Measurements from ENCODE around the gene FAR1.

DNA sequence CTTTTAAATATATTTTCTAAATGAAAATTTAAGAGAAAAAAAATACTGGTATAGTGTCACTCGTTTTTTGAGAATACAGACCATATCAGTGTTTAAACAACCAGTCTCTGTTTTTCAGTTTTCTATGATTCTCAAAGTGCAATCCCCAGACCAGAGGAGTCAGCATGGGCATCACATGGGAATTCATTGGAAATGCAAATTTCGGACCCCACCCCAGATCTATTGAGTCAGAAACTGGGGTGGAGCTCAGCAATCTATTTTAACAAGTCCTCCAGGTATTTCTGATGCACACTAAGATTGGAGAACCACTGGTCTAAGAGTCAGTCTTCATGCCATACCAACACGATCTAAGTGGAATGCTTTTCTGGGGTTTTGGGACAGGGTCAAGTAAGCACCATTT, 66.1 kb downstream of the FAR1 start:
- TF ChIP-seq, protein P1, sequence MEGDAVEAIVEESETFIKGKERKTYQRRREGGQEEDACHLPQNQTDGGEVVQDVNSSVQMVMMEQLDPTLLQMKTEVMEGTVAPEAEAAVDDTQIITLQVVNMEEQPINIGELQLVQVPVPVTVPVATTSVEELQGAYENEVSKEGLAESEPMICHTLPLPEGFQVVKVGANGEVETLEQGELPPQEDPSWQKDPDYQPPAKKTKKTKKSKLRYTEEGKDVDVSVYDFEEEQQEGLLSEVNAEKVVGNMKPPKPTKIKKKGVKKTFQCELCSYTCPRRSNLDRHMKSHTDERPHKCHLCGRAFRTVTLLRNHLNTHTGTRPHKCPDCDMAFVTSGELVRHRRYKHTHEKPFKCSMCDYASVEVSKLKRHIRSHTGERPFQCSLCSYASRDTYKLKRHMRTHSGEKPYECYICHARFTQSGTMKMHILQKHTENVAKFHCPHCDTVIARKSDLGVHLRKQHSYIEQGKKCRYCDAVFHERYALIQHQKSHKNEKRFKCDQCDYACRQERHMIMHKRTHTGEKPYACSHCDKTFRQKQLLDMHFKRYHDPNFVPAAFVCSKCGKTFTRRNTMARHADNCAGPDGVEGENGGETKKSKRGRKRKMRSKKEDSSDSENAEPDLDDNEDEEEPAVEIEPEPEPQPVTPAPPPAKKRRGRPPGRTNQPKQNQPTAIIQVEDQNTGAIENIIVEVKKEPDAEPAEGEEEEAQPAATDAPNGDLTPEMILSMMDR (IDR thresholded peaks at IDR 0.05; ENCODE audit: low read depth, low read length, poor library complexity, severe bottlenecking): no peak
- TF ChIP-seq EZH2phosphoT487 (IDR thresholded peaks at IDR 0.05; ENCODE audit: borderline replicate concordance, low read length): no peak
